H1 (cell line): Measurements from ENCODE around the gene SUSD5. TPM values are rescaled to one million over a fixed set of nuclear protein-coding genes. Genes with fewer than 3 reads are reported as not detected.
A peak's percentile ranks its signal among the peaks of the same experiment; 100 is the strongest.

Experiments
- CTCF ChIA-PET: fragments of 300-600 bp; sonication (Branson Sonifier 250); formaldehyde crosslinking; loops from one replicate; lab custom pipeline; 2021; ENCODE audit not compliant: partially characterized antibody; lab: Charles Lee
- POLR2A ChIA-PET: fragments of 300-600 bp; sonication (Branson Sonifier 250); formaldehyde crosslinking; loops from one replicate; lab custom pipeline; 2021; ENCODE audit warnings: inconsistent platforms; ENCODE audit not compliant: partially characterized antibody; lab: Charles Lee
- DNase-seq, 2 experiments: peaks; one replicate each; pipeline versions ENCODE4 v3.0.0 to v3.0.0-alpha.2; 2010 to 2022; ENCODE audit warnings: low spot score in 2 of 2, low read depth in 1 of 2, mixed read lengths in 1 of 2
- FAIRE-seq: peaks from 2 replicates; lab custom pipeline; 2011; peaks lifted over from hg19 to GRCh38; lab: Jason Lieb, UNC
- H2AFZ ChIP-seq: 2 replicates; pipeline ENCODE4 v1.8.1; 2012; ENCODE audit warnings: low read length, inconsistent platforms
- H2AK5ac ChIP-seq: 2 replicates; pipeline ENCODE4 v1.6.1; 2013; ENCODE audit warnings: low read depth, low read length
- H2BK120ac ChIP-seq: replicated peaks from 2 replicates; pipeline ENCODE3; 2013; ENCODE audit warnings: low read depth, low read length, inconsistent platforms
- H2BK12ac ChIP-seq: 2 replicates; pipeline ENCODE4 v1.6.1; 2013; ENCODE audit warnings: low read depth, low read length
- H2BK15ac ChIP-seq: 2 replicates; pipeline ENCODE4 v1.6.1; 2013; ENCODE audit warnings: low read length
- H2BK20ac ChIP-seq: 2 replicates; pipeline ENCODE4 v1.6.1; 2013; ENCODE audit warnings: low read length
- H2BK5ac ChIP-seq: 2 replicates; pipeline ENCODE4 v1.6.1; 2013; ENCODE audit warnings: low read depth, low read length
- H3K14ac ChIP-seq: 2 replicates; pipeline ENCODE4 v1.6.1; 2013; ENCODE audit warnings: inconsistent platforms; ENCODE audit not compliant: insufficient read length
- H3K18ac ChIP-seq: 2 replicates; pipeline ENCODE4 v1.6.1; 2013; ENCODE audit warnings: low read length; ENCODE audit errors: extremely low read depth
- H3K23ac ChIP-seq: 2 replicates; pipeline ENCODE4 v1.6.1; 2013; ENCODE audit warnings: inconsistent platforms; ENCODE audit not compliant: insufficient read length
- H3K23me2 ChIP-seq: 2 replicates; pipeline ENCODE4 v1.6.1; 2013; ENCODE audit warnings: low read depth, low read length
- H3K27ac ChIP-seq: 2 replicates; pipeline ENCODE4 v1.6.1; 2011; ENCODE audit warnings: low read depth, low read length, inconsistent platforms
- H3K27me3 ChIP-seq, 4 experiments: replicated peaks in 1 of 4; 1 replicate in 1 of 4; 2 replicates in 3 of 4; pipeline versions ENCODE4 v1.6.1 to v1.8.1; 2011 to 2013; ENCODE audit warnings: low read length in 3 of 4, mild to moderate bottlenecking in 3 of 4, inconsistent platforms in 2 of 4, mixed read lengths in 2 of 4, moderate library complexity in 1 of 4; ENCODE audit not compliant: control insufficient read depth in 3 of 4, insufficient read depth in 3 of 4; ENCODE audit errors: extremely low read depth in 1 of 4
- H3K36me3 ChIP-seq, 4 experiments: 2 replicates each; pipeline versions ENCODE4 v1.6.1 to v1.8.1; 2011 to 2013; ENCODE audit warnings: mild to moderate bottlenecking in 4 of 4, low read length in 3 of 4, moderate library complexity in 2 of 4, control low read depth in 1 of 4, inconsistent platforms in 1 of 4; ENCODE audit not compliant: insufficient read depth in 4 of 4, control insufficient read depth in 2 of 4
- H3K4ac ChIP-seq: replicated peaks from 2 replicates; pipeline ENCODE3; 2013; ENCODE audit warnings: low read length, low read depth, mixed read lengths, inconsistent platforms; ENCODE audit not compliant: insufficient read length
- H3K4me1 ChIP-seq, 4 experiments: replicated peaks in 1 of 4; 1 replicate in 1 of 4; 2 replicates in 3 of 4; pipeline versions ENCODE4 v1.6.1 to v1.8.1; 2011 to 2013; ENCODE audit warnings: low read length in 3 of 4, inconsistent platforms in 2 of 4, mixed read lengths in 1 of 4; ENCODE audit not compliant: insufficient read depth in 4 of 4, control insufficient read depth in 3 of 4
- H3K4me2 ChIP-seq, 2 experiments: 2 replicates each; pipeline versions ENCODE4 v1.6.1 to v1.8.1; 2011 to 2013; ENCODE audit warnings: low read depth in 2 of 2, low read length in 2 of 2, control low read depth in 1 of 2, inconsistent platforms in 1 of 2, mild to moderate bottlenecking in 1 of 2; ENCODE audit not compliant: insufficient read depth in 1 of 2
- H3K4me3 ChIP-seq, 4 experiments: fragments of 200-600, 300-600 bp in 1 of 4; sonication (generic), shearing (Covaris generic), sonication (Bioruptor Twin) in 1 of 4; 2 replicates each; pipeline versions ENCODE4 v1.5.1 to v1.8.1; 2011 to 2016; ENCODE audit warnings: low read length in 4 of 4, low read depth in 3 of 4, control low read depth in 2 of 4, inconsistent platforms in 2 of 4, mild to moderate bottlenecking in 2 of 4, mixed read lengths in 1 of 4, moderate library complexity in 1 of 4; ENCODE audit not compliant: insufficient read depth in 2 of 4; ENCODE audit errors: extremely low read depth in 1 of 4
- H3K56ac ChIP-seq: replicated peaks from 2 replicates; pipeline ENCODE3; 2013; ENCODE audit warnings: low read depth, mild to moderate bottlenecking, mixed read lengths, low read length, inconsistent platforms; ENCODE audit not compliant: insufficient read length
- H3K79me1 ChIP-seq: 2 replicates; pipeline ENCODE4 v1.6.1; 2013; ENCODE audit warnings: low read depth, low read length, control low read depth
- H3K79me2 ChIP-seq, 2 experiments: 2 replicates each; pipeline versions ENCODE4 v1.6.1 to v1.8.1; 2012 to 2013; ENCODE audit warnings: low read length in 2 of 2, mild to moderate bottlenecking in 2 of 2, inconsistent platforms in 1 of 2; ENCODE audit not compliant: insufficient read depth in 2 of 2, control insufficient read depth in 1 of 2
- H3K9ac ChIP-seq, 4 experiments: replicated peaks in 1 of 4; 1 replicate in 1 of 4; 2 replicates in 3 of 4; pipeline versions ENCODE4 v1.6.1 to v1.8.1; 2011 to 2013; ENCODE audit warnings: low read depth in 3 of 4, low read length in 3 of 4, control low read depth in 2 of 4, mild to moderate bottlenecking in 2 of 4, moderate library complexity in 2 of 4, inconsistent platforms in 1 of 4; ENCODE audit errors: extremely low read depth in 1 of 4
- H3K9me3 ChIP-seq, 2 experiments: 2 replicates each; pipeline versions ENCODE4 v1.6.1 to v1.8.1; 2012 to 2013; ENCODE audit warnings: mild to moderate bottlenecking in 2 of 2, moderate library complexity in 2 of 2, control low read depth in 1 of 2, inconsistent platforms in 1 of 2, low read depth in 1 of 2, low read length in 1 of 2, mixed read lengths in 1 of 2; ENCODE audit not compliant: insufficient read depth in 2 of 2
- H4K20me1 ChIP-seq, 2 experiments: replicated peaks in 1 of 2; 2 replicates each; pipeline versions ENCODE3 to v1.8.1; 2011 to 2013; ENCODE audit warnings: inconsistent platforms in 2 of 2, low read length in 2 of 2, mild to moderate bottlenecking in 1 of 2; ENCODE audit not compliant: insufficient read depth in 2 of 2, control insufficient read depth in 1 of 2
- H4K5ac ChIP-seq: 2 replicates; pipeline ENCODE4 v1.6.1; 2013; ENCODE audit warnings: low read length, low read depth, mixed read lengths, inconsistent platforms; ENCODE audit not compliant: insufficient read length
- H4K8ac ChIP-seq: 2 replicates; pipeline ENCODE4 v1.8.0; 2013; ENCODE audit warnings: mild to moderate bottlenecking, moderate library complexity, low read length, inconsistent platforms; ENCODE audit not compliant: insufficient read depth; ENCODE audit errors: extremely low read depth
- H4K91ac ChIP-seq: replicated peaks from 2 replicates; pipeline ENCODE3; 2013; ENCODE audit warnings: low read length, mixed read lengths, inconsistent platforms; ENCODE audit not compliant: insufficient read length
- ATF2 ChIP-seq: IDR thresholded peaks from 2 replicates; pipeline ENCODE4 v1.6.1; 2012; ENCODE audit warnings: low read length, inconsistent platforms
- BACH1 ChIP-seq: IDR thresholded peaks from 2 replicates; pipeline ENCODE4 v1.6.1; 2012; ENCODE audit warnings: low read length, improper control_type of control experiment
- JUN ChIP-seq: IDR thresholded peaks from 2 replicates; pipeline ENCODE4 v1.6.1; 2011; ENCODE audit warnings: low read depth, mild to moderate bottlenecking, improper control_type of control experiment, low read length
- JUND ChIP-seq: IDR thresholded peaks from 2 replicates; pipeline ENCODE4 v1.6.1; 2011; ENCODE audit warnings: mild to moderate bottlenecking, improper control_type of control experiment, low read length
- RAD21 ChIP-seq, 2 experiments: IDR thresholded peaks in 1 of 2; conservative IDR thresholded peaks in 1 of 2; 2 replicates each; pipeline ENCODE4 v1.6.1; 2011; ENCODE audit warnings: low read depth in 2 of 2, low read length in 2 of 2, improper control_type of control experiment in 1 of 2, inconsistent platforms in 1 of 2, mild to moderate bottlenecking in 1 of 2, moderate library complexity in 1 of 2
- SAP30 ChIP-seq: fragments of 300-600 bp; sonication (generic); IDR thresholded peaks from 2 replicates; pipeline ENCODE4 v1.7.1; 2012; ENCODE audit warnings: low read length, moderate library complexity, mild to moderate bottlenecking, inconsistent platforms; ENCODE audit not compliant: insufficient read depth, insufficient replicate concordance
- SIN3A ChIP-seq, 2 experiments: IDR thresholded peaks in 1 of 2; conservative IDR thresholded peaks in 1 of 2; 2 replicates each; pipeline ENCODE4 v1.6.1; 2011 to 2012; ENCODE audit warnings: low read length in 2 of 2, improper control_type of control experiment in 1 of 2, low read depth in 1 of 2, mild to moderate bottlenecking in 1 of 2
- SP4 ChIP-seq: IDR thresholded peaks from 2 replicates; pipeline ENCODE4 v1.6.1; 2012; ENCODE audit warnings: low read length, inconsistent platforms
- TBP ChIP-seq: IDR thresholded peaks from 2 replicates; pipeline ENCODE4 v1.6.1; 2011; ENCODE audit warnings: low read depth, low read length, improper control_type of control experiment
- TEAD4 ChIP-seq: IDR thresholded peaks from 2 replicates; pipeline ENCODE4 v1.6.1; 2012; ENCODE audit warnings: low read depth, low read length, inconsistent platforms, mixed read lengths
- WGBS, 2 experiments: shearing (Covaris generic) in 1 of 2; methylation state at CpG; one replicate each; pipeline versions ENCODE4 v1.1.6 to v1.1.7; 2013 to 2015; ENCODE audit warnings: low lambda C conversion rate in 2 of 2, mixed read lengths in 2 of 2, inconsistent platforms in 1 of 2, low coverage in 1 of 2, missing lambda C conversion rate in 1 of 2; ENCODE audit not compliant: insufficient replicate concordance in 2 of 2, insufficient coverage in 1 of 2, insufficient read length in 1 of 2; ENCODE audit errors: extremely low coverage in 1 of 2, missing lambda C conversion rate in 1 of 2; 5-methylcytosine and 5-hydroxymethylcytosine counted together
- polyA plus RNA-seq, 7 experiments: library from polyadenylated mRNA; depleted of rRNA in 3 of 7; stranded (reverse) in 5 of 7; unstranded in 2 of 7; fragments of >200 nt in 5 of 7; fragments of 200-250 nt in 2 of 7; gene quantifications; 1 replicate in 5 of 7; 2 replicates in 1 of 7; 4 replicates in 1 of 7; pipeline versions ENCODE4 v1.2.1 to v1.2.3, GENCODE V29; 2011 to 2013; ENCODE audit warnings: missing spikeins in 2 of 7, mixed read lengths in 2 of 7
- total RNA-seq: library from RNA; stranded (reverse); fragmentation: NEBNext Ultra II Directional; extraction: Animal tissue kit (Norgen Biotek cat#: 25700); gene quantifications from 2 replicates; pipeline ENCODE4 v1.2.1, GENCODE V29; 2021

SUSD5 gene
- total and polyA plus RNA-seq, 2 of the 8 experiments (the other 6 are each of a cell fraction or from before 2014, with no cell fraction given) = 0.92 to 3.3 TPM

GRCh38 chr3:33202711-33203457 lies 15.7 kb downstream of the SUSD5 start:
- WGBS, 2 experiments = 86% methylated on average over 6 of the region's 6 CpGs; no CpG with 5 or more reads in 1 of the 2 experiments
- Histone ChIP-seq H2BK120ac (no peak overlapping the region), H3K4ac (no peak overlapping the region), H3K14ac (no peak overlapping the region), H3K56ac (no peak overlapping the region), H4K8ac (no peak overlapping the region; the same call in 1 of the 2 replicates), H3K27ac (no peak overlapping the region), H3K4me1 (no peaks in the 10 kb centered on the region), H2BK15ac (no peak overlapping the region), H3K4me3 (no peak overlapping the region), H3K23ac (no peak overlapping the region), H3K9me3 (no peaks in the 10 kb centered on the region), H4K20me1 (no peaks in the 10 kb centered on the region), H2BK12ac (no peak overlapping the region), H3K23me2 (no peaks in the 10 kb centered on the region), H3K18ac (no peak overlapping the region), H2BK20ac (no peak overlapping the region), H2BK5ac (no peak overlapping the region), H3K4me2 (no peak overlapping the region), H3K79me1 (no peaks in the 10 kb centered on the region), H3K36me3 (no peaks in the 10 kb centered on the region), H4K91ac (no peak overlapping the region), H3K9ac (no peak overlapping the region), H3K27me3 (no peaks in the 10 kb centered on the region), H3K79me2 (no peaks in the 10 kb centered on the region), H2AK5ac (no peak overlapping the region), H2AFZ (peak overlapping the region; percentile 84), H4K5ac (no peak overlapping the region)
- CTCF ChIA-PET = interaction anchor here (0.6 to 3.5 kb wide), 9 partner anchors 11 to 170 kb away, joined by 3 to 12 read pairs (median 3); no protein-coding TSS in a partner anchor
- FAIRE-seq (no peak), DNase-seq (no peak)
- POLR2A ChIA-PET = interaction anchor here (1.0 to 1.1 kb wide), 2 partner anchors 10 to 238 kb away, joined by 3 read pairs; partner anchors contain the start of gene UBP1
- TF ChIP-seq SAP30 (no peak), TBP (no peak), JUN (no peak), SIN3A (conservative IDR thresholded peaks at IDR 0.05 in 1 of 2, IDR thresholded peaks at IDR 0.05 in 1 of 2; ENCODE audit: low read depth in 1 of 2, low read length in 2 of 2) (no peak), BACH1 (no peak), SP4 (no peak), RAD21 (IDR thresholded peaks at IDR 0.05 in 1 of 2, conservative IDR thresholded peaks at IDR 0.05 in 1 of 2; ENCODE audit: low read depth in 2 of 2, low read length in 2 of 2) (no peak), TEAD4 (no peak), JUND (no peak), ATF2 (no peak)
